ENCODE data around the gene KRTAP22-2. TPM values are rescaled to one million over a fixed set of nuclear protein-coding genes. Genes with fewer than 3 reads are reported as not detected.

The KRTAP22-2 gene
- total RNA-seq, 1 donor from 2014 or later: not detected

DNA sequence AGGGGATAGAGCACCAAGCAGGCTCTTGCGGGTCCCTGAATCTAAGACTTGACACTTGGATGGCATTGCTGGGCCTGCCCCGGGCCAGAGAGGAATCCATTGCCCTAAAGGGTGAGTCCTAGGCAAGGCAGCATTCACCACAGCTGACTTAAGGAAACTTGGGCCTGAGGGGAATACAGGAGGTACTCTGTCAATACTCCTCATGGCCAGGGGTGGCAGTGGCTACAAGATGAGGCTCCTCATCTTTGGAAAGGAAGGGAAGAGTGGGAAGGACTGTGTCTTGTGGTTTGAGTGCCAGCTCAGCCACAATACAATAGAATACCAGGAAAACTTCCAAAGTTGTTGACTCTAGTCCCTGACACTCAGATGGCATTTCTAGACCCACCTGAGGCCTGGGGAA lies 15.8 kb upstream of the KRTAP22-2 start:
- Mint-ChIP-seq H3K9me3 (no peaks in the 10 kb centered on the region), H3K36me3 (no peaks in the 10 kb centered on the region), H3K27me3 (ENCODE audit: insufficient read depth, low read depth) (peaks cover 10% of the 10 kb centered on the region), H3K27ac (no peak overlapping the region), H3K4me1 (no peaks in the 10 kb centered on the region), H3K4me3 (no peak overlapping the region)
- no peaks in the 10 kb centered on the region for H3K27me3 ChIP-seq
- TF ChIP-seq, protein P1, sequence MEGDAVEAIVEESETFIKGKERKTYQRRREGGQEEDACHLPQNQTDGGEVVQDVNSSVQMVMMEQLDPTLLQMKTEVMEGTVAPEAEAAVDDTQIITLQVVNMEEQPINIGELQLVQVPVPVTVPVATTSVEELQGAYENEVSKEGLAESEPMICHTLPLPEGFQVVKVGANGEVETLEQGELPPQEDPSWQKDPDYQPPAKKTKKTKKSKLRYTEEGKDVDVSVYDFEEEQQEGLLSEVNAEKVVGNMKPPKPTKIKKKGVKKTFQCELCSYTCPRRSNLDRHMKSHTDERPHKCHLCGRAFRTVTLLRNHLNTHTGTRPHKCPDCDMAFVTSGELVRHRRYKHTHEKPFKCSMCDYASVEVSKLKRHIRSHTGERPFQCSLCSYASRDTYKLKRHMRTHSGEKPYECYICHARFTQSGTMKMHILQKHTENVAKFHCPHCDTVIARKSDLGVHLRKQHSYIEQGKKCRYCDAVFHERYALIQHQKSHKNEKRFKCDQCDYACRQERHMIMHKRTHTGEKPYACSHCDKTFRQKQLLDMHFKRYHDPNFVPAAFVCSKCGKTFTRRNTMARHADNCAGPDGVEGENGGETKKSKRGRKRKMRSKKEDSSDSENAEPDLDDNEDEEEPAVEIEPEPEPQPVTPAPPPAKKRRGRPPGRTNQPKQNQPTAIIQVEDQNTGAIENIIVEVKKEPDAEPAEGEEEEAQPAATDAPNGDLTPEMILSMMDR (IDR thresholded peaks at IDR 0.05): no peak
- TF ChIP-seq EZH2 (IDR thresholded peaks at IDR 0.05) (no peak), EZH2phosphoT487 (IDR thresholded peaks at IDR 0.05) (no peak)
- H3K9me3 ChIP-seq (ENCODE audit: low read depth): peaks cover 5% of the 10 kb centered on the region
- no peak overlapping the region for H3K27ac ChIP-seq
- H3K79me2 ChIP-seq (ENCODE audit: low read depth): no peaks in the 10 kb centered on the region
- H4K20me1 ChIP-seq (ENCODE audit: low read depth): no peaks in the 10 kb centered on the region
- H3K9ac ChIP-seq: no peak overlapping the region
- DNase-seq (ENCODE audit: low spot score): no peak
- H3K4me1 ChIP-seq: no peaks in the 10 kb centered on the region
- no peak overlapping the region for H3K4me2 ChIP-seq
- no peak overlapping the region for H3K4me3 ChIP-seq
- no peaks in the 10 kb centered on the region for H3F3A ChIP-seq (ENCODE audit: low read depth)
- no peaks in the 10 kb centered on the region for H3K36me3 ChIP-seq
- no peak overlapping the region for H2AFZ ChIP-seq (replicated peaks)

DNA sequence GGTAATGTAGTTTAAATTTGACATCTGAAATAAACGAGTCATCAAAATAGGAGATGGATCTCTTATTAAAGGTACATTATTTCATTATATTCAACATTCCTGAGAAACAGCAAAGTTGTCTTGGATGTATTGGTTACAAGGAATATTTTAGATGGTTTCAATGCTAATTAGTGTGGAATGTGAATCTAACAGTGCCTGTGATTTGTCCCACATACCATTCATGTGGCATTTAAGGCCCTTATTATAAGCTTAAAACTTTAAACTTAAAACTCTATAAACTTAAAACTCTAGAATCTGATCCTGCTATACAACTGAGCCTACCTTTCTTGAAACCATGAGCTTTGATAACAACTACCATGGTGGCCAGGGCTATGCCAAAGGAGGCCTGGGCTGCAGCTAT lies 10.6 kb upstream of the KRTAP22-2 start, which contains the start of gene KRTAP22-1:
Gene KRTAP22-1 (plus strand): TSS at position 301 of the 400 bp plus-strand sequence.
- Histone ChIP-seq H3K4me2 (no peak within 1 kb of the TSS), H4K20me1 (ENCODE audit: low read depth) (no peaks in the 10 kb centered on the region), H3F3A (ENCODE audit: low read depth) (no peaks in the 10 kb centered on the region), H3K36me3 (no peaks in the 10 kb centered on the region), H3K79me2 (ENCODE audit: low read depth) (no peaks in the 10 kb centered on the region), H3K9ac (no peak within 1 kb of the TSS), H3K27me3 (no peaks in the 10 kb centered on the region), H3K4me1 (no peaks in the 10 kb centered on the region), H3K27ac (no peak within 1 kb of the TSS), H2AFZ (replicated peaks) (no peak within 1 kb of the TSS), H3K4me3 (no peak within 1 kb of the TSS), H3K9me3 (ENCODE audit: low read depth) (peaks cover 5% of the 10 kb centered on the region)
- no peaks in the 10 kb centered on the region for H3K36me3 Mint-ChIP-seq
- no peak for DNase-seq (ENCODE audit: low spot score)
- H3K4me1 Mint-ChIP-seq: no peaks in the 10 kb centered on the region
- TF ChIP-seq, protein P1 (IDR thresholded peaks at IDR 0.05): no peak
- TF ChIP-seq EZH2phosphoT487 (IDR thresholded peaks at IDR 0.05) (no peak), EZH2 (IDR thresholded peaks at IDR 0.05) (no peak)
- H3K27me3 Mint-ChIP-seq (ENCODE audit: insufficient read depth, low read depth): peaks cover 2% of the 10 kb centered on the region
- no peak within 1 kb of the TSS for H3K4me3 Mint-ChIP-seq
- no peaks in the 10 kb centered on the region for H3K9me3 Mint-ChIP-seq
- no peak within 1 kb of the TSS for H3K27ac Mint-ChIP-seq

DNA sequence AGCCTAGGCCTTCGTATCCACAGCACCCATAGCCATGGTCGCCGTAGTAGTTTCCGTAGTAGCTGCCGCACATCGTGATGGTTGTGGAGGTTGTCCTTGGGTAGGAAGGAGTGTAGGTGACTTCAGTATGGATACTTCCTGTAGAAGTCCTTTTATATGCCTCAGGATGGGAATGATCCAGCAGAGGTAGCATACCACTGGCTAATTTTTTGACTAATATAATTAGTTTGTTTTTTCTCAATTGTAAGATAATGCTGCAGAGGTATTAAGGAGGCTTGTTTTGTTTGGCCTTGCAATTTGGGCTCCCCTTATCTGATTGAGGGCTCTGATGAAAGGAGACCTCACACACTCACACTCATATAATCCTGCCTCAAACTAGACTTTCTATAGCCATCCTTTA lies 8.6 kb upstream of the KRTAP22-2 start, which contains the start of gene KRTAP6-2:
Gene KRTAP6-2 (minus strand): TSS at position 101 of the 400 bp plus-strand sequence. CDS start 28 bp downstream, at position 73.
- Mint-ChIP-seq H3K36me3 (no peaks in the 10 kb centered on the region), H3K4me1 (no peaks in the 10 kb centered on the region), H3K4me3 (no peak within 1 kb of the TSS), H3K9me3 (no peaks in the 10 kb centered on the region), H3K27me3 (ENCODE audit: insufficient read depth, low read depth) (no peaks in the 10 kb centered on the region), H3K27ac (no peak within 1 kb of the TSS)
- no peaks in the 10 kb centered on the region for H3K36me3 ChIP-seq
- H2AFZ ChIP-seq (replicated peaks): no peak within 1 kb of the TSS
- H3K79me2 ChIP-seq (ENCODE audit: low read depth): no peaks in the 10 kb centered on the region
- DNase-seq (ENCODE audit: low spot score): no peak
- H3K27ac ChIP-seq: no peak within 1 kb of the TSS
- no peak within 1 kb of the TSS for H3K9ac ChIP-seq
- H3K4me3 ChIP-seq: no peak within 1 kb of the TSS
- no peaks in the 10 kb centered on the region for H3K4me1 ChIP-seq
- H3K4me2 ChIP-seq: no peak within 1 kb of the TSS
- TF ChIP-seq EZH2 (IDR thresholded peaks at IDR 0.05): no peak
- H4K20me1 ChIP-seq (ENCODE audit: low read depth): no peaks in the 10 kb centered on the region
- no peaks in the 10 kb centered on the region for H3F3A ChIP-seq (ENCODE audit: low read depth)
- H3K9me3 ChIP-seq (ENCODE audit: low read depth): no peaks in the 10 kb centered on the region
- no peaks in the 10 kb centered on the region for H3K27me3 ChIP-seq

DNA sequence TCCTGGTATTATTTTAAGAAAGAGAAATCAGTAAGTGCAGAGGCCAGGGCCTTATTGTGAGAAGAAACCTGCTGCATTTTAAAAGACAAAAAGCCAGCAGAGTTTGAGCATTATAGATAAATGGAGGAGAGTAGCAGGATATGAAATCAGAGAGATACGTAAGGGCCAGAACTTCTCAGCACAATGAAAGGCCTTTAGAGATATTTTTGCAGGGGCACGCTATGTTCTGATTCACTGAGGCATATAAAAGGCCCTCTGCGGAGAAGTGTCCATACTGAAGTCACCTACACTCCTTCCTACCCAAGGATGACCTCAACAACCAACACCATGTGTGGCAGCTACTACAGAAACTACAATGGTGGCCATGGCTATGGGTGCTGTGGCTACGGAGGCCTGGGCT lies 1.9 kb upstream of the KRTAP22-2 start, which contains the start of gene KRTAP6-3:
Gene KRTAP6-3 (plus strand): TSS at position 301 of the 400 bp plus-strand sequence. CDS start 6 bp downstream, at position 307.
- Mint-ChIP-seq H3K4me3 (no peak within 1 kb of the TSS), H3K36me3 (no peaks in the 10 kb centered on the region), H3K9me3 (no peaks in the 10 kb centered on the region), H3K27me3 (ENCODE audit: insufficient read depth, low read depth) (no peaks in the 10 kb centered on the region), H3K27ac (no peak within 1 kb of the TSS), H3K4me1 (no peaks in the 10 kb centered on the region)
- TF ChIP-seq EZH2phosphoT487 (IDR thresholded peaks at IDR 0.05) (no peak), EZH2 (IDR thresholded peaks at IDR 0.05) (no peak)
- TF ChIP-seq, protein P1 (IDR thresholded peaks at IDR 0.05): no peak
- Histone ChIP-seq H3K9ac (no peak within 1 kb of the TSS), H3K36me3 (peaks cover 4% of the 10 kb centered on the region), H3K4me1 (no peaks in the 10 kb centered on the region), H3K4me3 (no peak within 1 kb of the TSS), H2AFZ (replicated peaks) (no peak within 1 kb of the TSS), H3K27me3 (no peaks in the 10 kb centered on the region), H3K79me2 (ENCODE audit: low read depth) (no peaks in the 10 kb centered on the region), H3K27ac (no peak within 1 kb of the TSS), H3K4me2 (no peak within 1 kb of the TSS), H3K9me3 (ENCODE audit: low read depth) (peaks cover 5% of the 10 kb centered on the region), H4K20me1 (ENCODE audit: low read depth) (no peaks in the 10 kb centered on the region), H3F3A (ENCODE audit: low read depth) (no peaks in the 10 kb centered on the region)
- no peak for DNase-seq (ENCODE audit: low spot score)

Data from neural progenitor cell (in vitro differentiated cells).